ENCODE measurements around the gene NOS3. TPM values are rescaled to one million over a fixed set of nuclear protein-coding genes. Genes with fewer than 3 reads are reported as not detected.

Gene NOS3
- total RNA-seq, 4 donors from 2014 or later, result 2.5 to 11.3 (median 6.0) TPM

DNA sequence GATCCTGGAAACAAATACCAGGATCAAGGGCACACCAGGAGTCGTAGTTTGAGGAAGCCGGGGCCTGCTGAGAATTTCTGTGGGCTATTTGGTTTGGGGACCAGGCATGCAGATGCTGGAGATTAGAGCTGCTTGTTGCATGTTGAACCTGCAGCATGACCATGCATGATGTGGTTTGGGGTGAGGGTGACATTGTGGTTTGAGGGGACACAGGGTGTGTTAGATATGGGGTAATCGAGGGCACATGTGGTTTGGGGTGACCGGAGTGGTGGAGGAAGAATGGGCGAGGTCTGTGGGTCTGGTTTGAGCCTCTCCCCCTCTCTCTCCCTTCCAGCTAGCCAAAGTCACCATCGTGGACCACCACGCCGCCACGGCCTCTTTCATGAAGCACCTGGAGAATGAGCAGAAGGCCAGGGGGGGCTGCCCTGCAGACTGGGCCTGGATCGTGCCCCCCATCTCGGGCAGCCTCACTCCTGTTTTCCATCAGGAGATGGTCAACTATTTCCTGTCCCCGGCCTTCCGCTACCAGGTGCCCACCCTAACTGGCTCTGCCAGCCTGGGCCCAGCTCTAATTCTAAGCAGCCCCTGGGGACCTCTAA is 10.2 kb downstream of the NOS3 start:
- TF ChIP-seq CTCF (IDR thresholded peaks at IDR 0.05; ENCODE audit: low read depth), result no peak

DNA sequence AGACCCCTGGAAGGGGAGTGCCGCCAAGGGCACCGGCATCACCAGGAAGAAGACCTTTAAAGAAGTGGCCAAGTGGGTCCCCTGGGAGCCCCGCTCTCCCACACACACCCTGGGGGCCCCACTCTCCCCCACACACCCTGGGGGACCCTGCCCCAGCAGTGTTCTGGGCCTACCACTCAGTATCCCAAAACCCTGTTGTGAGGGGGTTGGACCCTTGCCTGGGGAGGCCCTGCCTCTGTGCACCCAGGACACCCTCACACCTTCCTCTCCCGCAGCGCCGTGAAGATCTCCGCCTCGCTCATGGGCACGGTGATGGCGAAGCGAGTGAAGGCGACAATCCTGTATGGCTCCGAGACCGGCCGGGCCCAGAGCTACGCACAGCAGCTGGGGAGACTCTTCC is 10.7 kb downstream of the NOS3 start:
- no peak for TF ChIP-seq CTCF (IDR thresholded peaks at IDR 0.05; ENCODE audit: low read depth)

DNA sequence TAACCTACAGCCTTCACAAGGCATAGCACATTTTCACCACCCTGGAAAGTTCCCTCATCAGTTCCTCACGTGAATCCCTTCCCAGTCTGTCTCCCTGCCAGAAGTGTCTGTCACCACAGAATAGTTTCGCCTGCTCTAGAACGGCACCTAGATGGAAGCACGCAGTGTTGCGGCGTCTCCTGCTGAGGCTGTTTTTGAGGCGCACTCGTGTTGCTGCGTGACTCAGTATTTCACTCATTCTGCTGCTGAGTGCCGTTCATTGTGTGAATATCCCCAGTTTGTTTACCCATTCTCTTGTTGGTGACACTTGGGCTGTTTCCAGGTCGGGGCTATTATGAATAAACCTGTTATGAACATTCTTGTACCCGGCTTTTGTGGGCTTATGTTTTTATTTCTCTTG is 12.8 kb downstream of the NOS3 start:
- no peak for TF ChIP-seq CTCF (IDR thresholded peaks at IDR 0.05; ENCODE audit: low read depth)

DNA sequence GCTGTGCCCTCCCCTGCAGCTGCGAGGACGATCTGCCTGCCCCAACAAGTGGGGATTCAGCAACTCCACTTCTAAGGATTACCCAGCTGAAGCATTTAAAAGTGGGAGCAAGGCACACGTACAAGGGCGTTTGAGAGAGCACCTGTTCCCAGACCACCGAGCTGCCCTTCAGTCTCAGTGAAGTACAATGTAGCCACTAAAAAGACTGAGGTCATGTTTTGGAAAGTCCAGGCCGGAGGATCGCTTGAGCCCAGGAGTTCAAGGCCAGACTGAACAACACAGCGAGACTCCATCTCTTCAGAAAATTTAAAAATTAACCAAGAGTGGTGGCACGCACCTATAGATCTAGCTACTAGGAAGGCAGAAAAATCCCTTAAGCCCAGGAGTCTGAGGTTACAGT is 14.7 kb downstream of the NOS3 start:
- TF ChIP-seq CTCF (IDR thresholded peaks at IDR 0.05; ENCODE audit: low read depth), result no peak

- no peak for TF ChIP-seq CTCF (IDR thresholded peaks at IDR 0.05; ENCODE audit: low read depth)
Measured at GRCh38 chr7:151006590-151007300, 15.9 kb downstream of the NOS3 start.

DNA sequence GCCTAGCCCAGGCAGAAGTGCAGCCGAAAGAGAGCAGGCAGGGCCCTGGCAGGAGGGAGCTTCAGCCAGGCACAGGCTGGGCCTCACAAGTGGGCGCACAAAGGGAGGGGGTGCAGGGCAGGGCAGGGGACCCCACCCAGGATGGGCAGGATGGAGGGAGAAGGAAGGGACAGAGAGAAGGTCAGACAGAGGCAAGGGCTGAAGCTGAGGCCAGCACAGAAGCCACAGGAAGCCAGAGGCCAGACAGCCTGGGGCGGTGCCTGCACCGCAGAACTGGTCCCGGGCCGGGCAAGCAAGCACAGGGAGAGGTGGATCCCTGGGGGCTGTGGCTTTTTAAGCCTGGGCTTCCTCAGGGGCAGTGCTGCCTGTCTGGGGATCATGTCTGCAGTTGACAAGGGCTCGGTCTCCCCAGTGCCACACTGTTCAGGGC is 16.7 kb downstream of the NOS3 start:
- TF ChIP-seq CTCF (IDR thresholded peaks at IDR 0.05; ENCODE audit: low read depth), result no peak

GRCh38 chr7:151008143-151008510 is 17.3 kb downstream of the NOS3 start:
- no peak for TF ChIP-seq CTCF (IDR thresholded peaks at IDR 0.05; ENCODE audit: low read depth)
